ENCODE measurements around the gene PDE1A. TPM values are rescaled to one million over a fixed set of nuclear protein-coding genes. Genes with fewer than 3 reads are reported as not detected.
"Not testable (repeated sequence)": the region's sequence is repeated elsewhere in the genome, so short reads cannot be mapped to it uniquely, and the experiment has no call there.

Gene PDE1A
- total RNA-seq, 1 donor from 2014 or later, result 1.2 TPM

GRCh38 chr2:182355815-182356214 lies 71.0 kb downstream of the PDE1A start:
- no peak for ATAC-seq

DNA sequence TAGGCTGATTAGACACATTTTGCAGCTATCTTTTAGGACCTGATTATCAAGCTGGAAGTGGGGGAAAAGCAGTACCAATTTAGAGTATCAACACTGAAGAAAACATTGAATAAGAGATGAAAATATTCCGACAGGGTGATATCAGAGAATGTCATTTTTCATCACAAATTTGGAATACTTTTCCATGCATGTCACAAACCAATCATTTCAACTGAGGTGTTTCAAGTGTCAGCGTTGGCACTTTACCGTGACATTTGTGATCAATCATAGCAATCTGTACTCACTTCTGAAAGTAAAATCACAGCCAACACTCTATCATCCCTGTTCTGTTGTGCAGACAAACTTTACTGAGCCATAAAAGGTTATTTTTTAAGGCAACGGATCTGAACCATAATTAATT lies 75.4 kb downstream of the PDE1A start:
- ATAC-seq, result no peak

GRCh38 chr2:182349268-182349667 lies 77.6 kb downstream of the PDE1A start:
- ATAC-seq, result no peak

DNA sequence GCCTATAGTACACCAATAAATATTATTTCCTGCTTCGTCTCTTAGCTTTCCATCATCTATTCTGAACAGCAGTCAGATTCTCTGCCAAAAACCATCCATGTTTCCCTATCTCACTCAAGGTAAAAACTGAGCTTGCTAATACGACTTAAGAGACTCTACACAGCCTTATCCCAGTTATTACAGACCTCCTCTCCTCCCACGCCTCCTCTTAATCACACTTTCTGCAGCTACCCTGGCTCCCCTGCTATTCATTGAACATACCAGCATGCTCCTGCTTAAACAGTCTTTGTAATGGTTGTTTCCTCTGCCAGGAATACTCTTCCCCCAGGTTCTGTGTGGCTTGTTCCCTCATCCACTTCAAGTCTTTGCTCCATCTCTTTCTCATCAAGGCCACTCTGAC lies 81.5 kb downstream of the PDE1A start:
- no peak for ATAC-seq

DNA sequence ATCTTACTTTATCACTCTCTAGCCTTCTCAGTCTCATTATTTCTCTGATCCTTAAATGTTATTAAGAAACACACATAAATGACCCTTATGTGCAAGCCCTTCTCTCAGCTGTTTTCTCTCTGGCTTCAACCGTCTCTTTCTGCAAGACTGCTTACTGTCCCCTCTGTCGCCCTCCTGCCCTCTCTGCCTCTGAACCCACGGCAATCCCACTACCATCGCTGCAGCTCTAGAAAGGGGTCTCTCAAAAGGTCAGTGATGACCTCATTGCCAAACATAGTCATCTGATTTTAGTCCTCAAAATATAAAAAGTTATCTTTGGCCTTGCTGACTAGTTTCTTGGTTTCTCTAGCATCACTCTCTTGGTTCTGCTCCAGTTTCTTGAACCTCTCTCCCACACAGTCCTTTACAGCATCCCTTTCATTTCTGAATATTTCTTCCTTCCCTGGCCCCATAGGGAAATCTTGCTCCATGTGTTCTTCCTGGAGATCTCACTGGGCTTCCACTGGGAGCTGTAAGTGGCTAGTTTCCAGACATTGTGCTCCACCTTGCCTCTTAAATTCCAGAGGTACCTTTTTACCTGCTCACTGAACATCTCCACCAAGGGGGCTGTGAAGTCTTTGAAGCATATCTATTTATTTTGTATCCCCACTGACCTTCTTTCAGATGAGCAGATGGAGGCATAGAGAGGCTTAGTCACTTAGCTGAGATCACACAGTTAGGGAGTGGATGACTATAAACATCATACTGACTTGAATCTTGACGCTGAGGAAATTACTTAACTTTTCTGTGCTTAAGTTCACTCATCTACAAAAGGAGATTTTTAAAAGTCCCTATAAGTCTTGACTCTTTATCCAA lies 96.2 kb downstream of the PDE1A start:
- ATAC-seq, result no peak

DNA sequence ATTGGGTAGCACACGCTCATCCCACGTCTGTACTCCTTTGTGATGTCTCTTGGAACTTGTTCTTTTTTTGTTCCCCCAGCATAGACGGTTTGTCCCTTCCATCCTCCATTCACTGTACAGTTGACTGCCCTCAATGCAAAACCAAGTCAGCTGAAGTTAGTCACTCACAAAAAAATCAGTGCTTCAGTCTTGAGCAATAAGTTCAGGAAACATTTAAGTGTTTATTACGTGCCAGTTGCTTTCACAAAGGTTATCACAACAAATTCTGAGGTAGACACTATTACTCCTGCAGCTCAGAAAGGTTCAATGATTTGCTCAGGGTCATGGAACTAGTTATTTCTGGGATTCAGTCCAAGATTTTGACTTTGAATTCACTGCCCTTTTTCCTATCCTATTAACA lies 102.2 kb downstream of the PDE1A start:
- no peak for ATAC-seq

GRCh38 chr2:182321096-182321495 lies 105.7 kb downstream of the PDE1A start:
- ATAC-seq, result no peak

- no peak for ATAC-seq
These were observed 107.0 kb downstream of the PDE1A start for GRCh38 chr2:182319556-182320505.

- no peak for ATAC-seq
These were observed 108.2 kb downstream of the PDE1A start for GRCh38 chr2:182318466-182319220.

- no peak for ATAC-seq
These were observed 109.9 kb downstream of the PDE1A start for GRCh38 chr2:182316950-182317349.

GRCh38 chr2:182302972-182303371 lies 123.9 kb downstream of the PDE1A start:
- ATAC-seq, result no peak

DNA sequence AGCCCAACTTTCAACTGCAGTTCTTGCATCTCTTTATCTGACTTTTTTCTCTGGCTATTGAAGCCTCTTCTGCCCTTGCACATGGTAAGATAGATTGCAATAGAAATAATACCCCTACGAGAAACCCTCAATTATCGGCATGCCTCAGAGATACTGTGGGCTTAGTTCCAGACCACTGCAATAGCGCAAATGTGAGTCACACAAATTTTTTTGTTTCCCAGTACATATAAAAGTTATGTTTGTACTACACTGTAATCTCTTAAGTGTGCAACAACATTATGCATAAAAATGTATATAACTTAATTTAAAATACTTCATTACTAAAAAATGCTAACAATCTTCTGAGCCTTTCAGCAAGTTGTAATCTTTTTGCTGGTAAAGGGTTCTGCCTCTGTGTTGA lies 124.7 kb downstream of the PDE1A start:
- ATAC-seq, result no peak

DNA sequence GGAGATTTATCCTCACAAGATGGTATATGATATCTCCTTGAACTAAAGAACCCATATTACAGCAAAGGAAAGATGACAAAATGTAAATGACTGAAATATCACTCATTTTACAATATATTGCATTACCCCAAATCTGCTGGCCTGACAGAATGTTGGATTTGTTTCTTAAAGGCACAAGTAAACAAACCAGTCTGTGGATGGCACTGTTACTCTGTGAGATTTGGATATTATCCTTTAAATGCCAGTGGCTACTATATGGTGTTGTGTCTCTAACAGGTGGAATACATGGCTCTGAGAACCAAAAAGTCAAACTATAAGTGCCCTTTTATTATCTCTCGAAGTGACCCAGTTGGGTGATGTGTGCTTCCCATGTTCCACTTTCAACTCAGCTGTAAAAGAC lies 125.7 kb downstream of the PDE1A start:
- ATAC-seq, result no peak

GRCh38 chr2:182300608-182301007 lies 126.2 kb downstream of the PDE1A start:
- ATAC-seq, result no peak

DNA sequence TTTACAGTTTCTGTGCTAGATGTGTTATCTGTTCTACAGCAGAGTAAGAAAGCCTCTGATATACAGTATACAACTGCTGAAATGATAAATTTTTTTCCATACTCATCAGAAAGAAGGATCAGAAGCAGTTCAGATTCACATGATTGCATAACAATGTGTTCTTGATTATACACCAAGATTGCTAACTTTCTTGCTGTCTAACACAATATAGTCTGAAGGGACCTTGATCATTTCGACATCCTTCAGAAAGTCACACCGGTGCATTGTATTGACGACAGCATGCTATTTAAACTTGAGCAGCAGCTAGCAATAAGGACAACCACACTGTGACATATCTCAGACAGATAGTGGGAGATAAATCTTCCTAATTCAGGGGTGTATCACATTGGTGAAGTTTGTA lies 127.2 kb downstream of the PDE1A start:
- ATAC-seq, result no peak

DNA sequence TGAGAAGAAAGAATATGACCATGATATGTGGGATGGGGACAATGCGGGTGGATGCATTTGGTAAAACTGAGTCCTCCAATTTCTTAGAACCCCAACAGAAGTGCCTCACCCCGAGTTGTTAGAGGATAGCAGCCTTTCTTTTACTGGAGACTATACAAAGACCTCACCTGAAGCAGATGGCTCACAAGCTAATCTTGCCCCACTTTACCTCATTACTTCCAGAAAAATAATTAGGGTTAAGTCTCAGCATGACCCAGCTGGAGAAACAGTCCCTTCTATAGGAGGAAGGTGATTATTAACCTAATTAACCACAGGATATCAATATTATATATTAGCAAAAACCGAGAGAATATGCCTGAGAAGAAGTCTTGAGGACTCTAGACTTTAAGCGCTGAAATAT lies 128.4 kb downstream of the PDE1A start:
- no peak for ATAC-seq

DNA sequence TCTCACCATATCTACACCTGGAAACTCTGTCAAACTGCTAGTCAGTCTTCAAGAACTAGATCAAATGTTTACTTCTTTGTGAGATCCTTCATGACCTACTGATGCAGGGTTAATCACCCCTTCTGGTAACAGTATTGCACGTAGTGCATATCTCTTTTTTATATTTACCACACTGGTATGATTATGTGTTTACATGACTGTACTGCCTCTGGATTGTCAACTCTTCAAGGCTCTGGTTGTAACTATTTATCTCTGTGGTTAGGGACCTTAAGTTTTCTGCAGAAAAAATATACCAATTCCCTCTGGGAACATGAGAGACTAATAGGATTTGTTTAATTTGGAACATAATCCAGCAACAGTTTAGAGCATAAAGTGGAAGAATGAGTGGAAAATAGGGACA lies 135.5 kb downstream of the PDE1A start:
- no peak for ATAC-seq

GRCh38 chr2:182283512-182283911 lies 143.3 kb downstream of the PDE1A start:
- ATAC-seq, result no peak

GRCh38 chr2:182281276-182281675 lies 145.6 kb downstream of the PDE1A start:
- ATAC-seq, result no peak

GRCh38 chr2:182280118-182280517 lies 146.7 kb downstream of the PDE1A start:
- no peak for ATAC-seq

- not testable (repeated sequence) for ATAC-seq
These were observed 150.2 kb downstream of the PDE1A start for GRCh38 chr2:182276662-182277061.

DNA sequence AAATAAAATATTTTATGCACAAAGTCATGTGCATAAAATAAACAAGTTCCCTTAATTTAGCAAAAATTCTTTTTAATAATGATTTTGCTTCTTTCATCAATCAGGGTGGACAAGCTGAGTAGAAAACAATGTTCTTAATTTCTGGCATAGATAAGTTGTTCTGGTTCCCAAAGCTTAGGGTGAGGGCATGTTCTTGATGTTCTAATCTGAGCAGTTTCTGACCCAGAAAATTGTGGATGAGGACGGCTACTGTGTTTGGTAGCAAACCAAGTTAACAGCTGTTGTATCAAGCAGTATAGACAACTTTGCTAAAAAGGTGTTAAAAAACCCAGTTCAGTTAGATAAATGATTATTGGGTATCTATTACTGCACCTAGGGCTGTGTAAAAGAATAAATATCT lies 158.9 kb downstream of the PDE1A start:
- ATAC-seq, result no peak

GRCh38 chr2:182266909-182267308 lies 159.9 kb downstream of the PDE1A start:
- ATAC-seq, result no peak
